Measurements from ENCODE around the gene HMX1. TPM values are rescaled to one million over a fixed set of nuclear protein-coding genes. Genes with fewer than 3 reads are reported as not detected.

The HMX1 gene
- total RNA-seq, 1 donor from 2014 or later: not detected

- Mint-ChIP-seq H3K4me1 (ENCODE audit: low read depth) (no peaks in the 10 kb centered on the region), H3K36me3 (ENCODE audit: low read depth) (no peaks in the 10 kb centered on the region), H3K4me3 (ENCODE audit: low read depth) (no peak overlapping the region), H3K27me3 (ENCODE audit: low read depth) (no peaks in the 10 kb centered on the region), H3K9me3 (no peaks in the 10 kb centered on the region), H3K27ac (no peak overlapping the region)
- DNase-seq (ENCODE audit: low spot score): no peak
- intact Hi-C loops (cut with micrococcal nuclease): no loop called here
These were observed 40.9 kb downstream of the HMX1 start for GRCh38 chr4:8830611-8831200.

- Mint-ChIP-seq H3K4me1 (ENCODE audit: low read depth) (no peaks in the 10 kb centered on the region), H3K27ac (no peak overlapping the region), H3K36me3 (ENCODE audit: low read depth) (no peaks in the 10 kb centered on the region), H3K27me3 (ENCODE audit: low read depth) (no peaks in the 10 kb centered on the region), H3K4me3 (ENCODE audit: low read depth) (no peak overlapping the region), H3K9me3 (no peaks in the 10 kb centered on the region)
- intact Hi-C loops (cut with micrococcal nuclease): no loop called here
- DNase-seq (ENCODE audit: low spot score): no peak
These were observed 41.6 kb downstream of the HMX1 start for GRCh38 chr4:8830056-8830455.

DNA sequence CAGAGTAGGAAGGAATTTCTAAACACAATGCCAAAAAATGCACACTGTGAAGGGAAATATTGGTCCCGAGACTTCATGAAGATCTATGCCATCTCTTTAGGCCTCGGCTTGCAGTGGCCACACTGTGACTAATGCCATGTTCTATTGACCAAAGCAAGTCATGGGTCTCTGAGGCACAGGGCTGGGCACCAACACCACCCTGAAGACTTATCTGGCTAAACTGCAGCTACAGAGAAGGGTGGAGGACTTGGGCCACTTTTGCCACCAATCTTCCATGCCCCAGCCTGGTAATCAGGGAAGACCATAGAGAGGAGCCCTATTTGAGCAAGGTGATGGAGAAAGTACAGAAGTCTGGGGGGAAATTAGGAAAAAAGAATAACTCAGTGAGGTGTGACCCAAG is 42.1 kb downstream of the HMX1 start:
- Mint-ChIP-seq H3K4me1 (ENCODE audit: low read depth) (no peaks in the 10 kb centered on the region), H3K27me3 (ENCODE audit: low read depth) (no peaks in the 10 kb centered on the region), H3K27ac (no peak overlapping the region), H3K9me3 (no peaks in the 10 kb centered on the region), H3K4me3 (ENCODE audit: low read depth) (no peak overlapping the region), H3K36me3 (ENCODE audit: low read depth) (no peaks in the 10 kb centered on the region)
- no peak for DNase-seq (ENCODE audit: low spot score)
- intact Hi-C loops (cut with micrococcal nuclease): no loop called here

DNA sequence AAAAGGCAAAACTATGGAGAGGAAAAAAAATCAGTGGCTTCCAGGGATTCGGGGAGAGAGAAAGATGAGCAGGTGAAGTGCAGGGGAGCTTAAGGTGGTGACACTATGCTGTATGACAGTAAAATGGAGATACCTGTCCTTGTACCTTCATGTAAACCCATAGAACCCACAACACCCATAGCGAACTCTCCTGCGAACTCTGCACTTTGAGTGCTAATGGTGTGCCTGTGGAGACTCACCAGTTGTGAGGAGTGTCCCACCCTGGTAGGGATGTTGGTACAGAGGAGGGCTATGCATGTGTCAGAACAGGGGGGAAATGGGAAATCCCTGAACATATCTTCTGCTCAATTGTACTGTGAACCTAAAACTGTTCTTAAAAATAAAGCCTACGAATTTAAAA is 42.8 kb downstream of the HMX1 start:
- no peak overlapping the region for H3K4me3 Mint-ChIP-seq (ENCODE audit: low read depth)
- intact Hi-C loops (cut with micrococcal nuclease): no loop called here
- H3K36me3 Mint-ChIP-seq (ENCODE audit: low read depth): no peaks in the 10 kb centered on the region
- no peaks in the 10 kb centered on the region for H3K27me3 Mint-ChIP-seq (ENCODE audit: low read depth)
- H3K27ac Mint-ChIP-seq: no peak overlapping the region
- DNase-seq (ENCODE audit: low spot score): no peak
- H3K4me1 Mint-ChIP-seq (ENCODE audit: low read depth): no peaks in the 10 kb centered on the region
- H3K9me3 Mint-ChIP-seq: no peaks in the 10 kb centered on the region

GRCh38 chr4:8821151-8821950 is 50.3 kb downstream of the HMX1 start:
- Mint-ChIP-seq H3K4me3 (ENCODE audit: low read depth) (no peak overlapping the region), H3K27ac (no peak overlapping the region), H3K27me3 (ENCODE audit: low read depth) (no peaks in the 10 kb centered on the region), H3K9me3 (no peaks in the 10 kb centered on the region), H3K4me1 (ENCODE audit: low read depth) (no peaks in the 10 kb centered on the region), H3K36me3 (ENCODE audit: low read depth) (no peaks in the 10 kb centered on the region)
- intact Hi-C loops (cut with micrococcal nuclease): no loop called here
- no peak for DNase-seq (ENCODE audit: low spot score)

GRCh38 chr4:8820178-8821102 is 51.2 kb downstream of the HMX1 start:
- no peak for DNase-seq (ENCODE audit: low spot score)
- Mint-ChIP-seq H3K27ac (no peak overlapping the region), H3K4me1 (ENCODE audit: low read depth) (no peaks in the 10 kb centered on the region), H3K4me3 (ENCODE audit: low read depth) (no peak overlapping the region), H3K27me3 (ENCODE audit: low read depth) (no peaks in the 10 kb centered on the region), H3K9me3 (no peaks in the 10 kb centered on the region), H3K36me3 (ENCODE audit: low read depth) (no peaks in the 10 kb centered on the region)
- intact Hi-C loops (cut with micrococcal nuclease): no loop called here

DNA sequence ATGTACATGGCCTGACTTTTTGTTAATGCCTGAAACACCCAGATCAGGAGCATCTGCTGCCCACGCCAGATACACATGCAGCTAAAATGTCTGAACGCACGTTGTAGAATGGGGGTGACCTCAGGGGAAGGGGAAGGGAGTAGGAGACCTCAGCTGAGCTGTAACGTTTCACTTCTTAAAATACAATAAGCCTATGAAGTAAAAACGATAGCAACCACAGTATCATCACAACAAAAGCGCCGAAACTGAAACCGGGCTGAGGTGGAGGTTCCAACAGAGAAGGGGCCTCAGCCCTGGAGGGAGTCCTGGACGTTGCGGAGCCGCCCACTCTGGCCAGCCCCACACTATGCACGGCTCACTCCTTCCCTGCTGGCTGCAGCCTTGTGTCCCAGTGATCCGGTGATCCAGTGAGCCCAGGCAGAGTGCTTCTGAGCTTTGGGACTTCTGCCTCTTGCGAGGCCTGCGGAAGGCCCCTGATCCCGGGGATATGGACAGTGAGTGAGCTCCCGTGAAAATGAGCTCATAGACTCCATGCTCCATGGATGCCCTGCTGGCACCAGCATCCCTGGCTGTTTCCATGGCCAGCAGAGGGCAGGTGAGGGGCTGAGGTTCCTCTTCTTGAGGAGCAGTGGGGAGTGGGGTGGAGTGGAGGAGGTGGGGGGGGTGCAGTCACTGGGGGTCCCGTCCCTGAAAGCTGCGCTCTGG is 52.0 kb downstream of the HMX1 start:
- no peak overlapping the region for H3K4me3 Mint-ChIP-seq (ENCODE audit: low read depth)
- peak; percentile 4 for DNase-seq (ENCODE audit: low spot score)
- H3K27me3 Mint-ChIP-seq (ENCODE audit: low read depth): no peaks in the 10 kb centered on the region
- no peaks in the 10 kb centered on the region for H3K9me3 Mint-ChIP-seq
- H3K36me3 Mint-ChIP-seq (ENCODE audit: low read depth): no peaks in the 10 kb centered on the region
- intact Hi-C loops (cut with micrococcal nuclease): no loop called here
- H3K4me1 Mint-ChIP-seq (ENCODE audit: low read depth): no peaks in the 10 kb centered on the region
- H3K27ac Mint-ChIP-seq: no peak overlapping the region

DNA sequence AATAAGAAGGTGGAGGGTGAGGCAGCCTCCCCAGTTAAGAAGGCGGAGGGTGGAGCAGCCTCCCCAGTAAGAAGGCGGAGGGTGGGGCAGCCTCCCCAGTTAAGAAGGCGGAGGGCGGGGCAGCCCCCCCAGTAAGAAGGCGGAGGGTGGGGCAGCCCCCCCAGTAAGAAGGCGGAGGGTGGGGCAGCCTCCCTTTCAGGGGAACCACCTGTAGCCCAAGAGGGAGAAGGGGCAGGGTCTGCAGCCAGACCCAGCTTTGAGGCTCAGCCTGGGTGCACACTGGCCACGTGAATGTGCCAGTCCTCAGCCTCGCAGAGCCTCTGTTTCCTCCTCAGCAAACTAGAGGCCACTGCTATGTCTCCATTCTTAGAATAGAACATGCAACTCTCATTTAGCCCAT is 52.6 kb downstream of the HMX1 start:
- intact Hi-C loops (cut with micrococcal nuclease): no loop called here
- Mint-ChIP-seq H3K4me1 (ENCODE audit: low read depth) (no peaks in the 10 kb centered on the region), H3K9me3 (no peaks in the 10 kb centered on the region), H3K27ac (no peak overlapping the region), H3K36me3 (ENCODE audit: low read depth) (no peaks in the 10 kb centered on the region), H3K27me3 (ENCODE audit: low read depth) (no peaks in the 10 kb centered on the region), H3K4me3 (ENCODE audit: low read depth) (no peak overlapping the region)
- DNase-seq (ENCODE audit: low spot score): no peak

- Mint-ChIP-seq H3K27me3 (ENCODE audit: low read depth) (no peaks in the 10 kb centered on the region), H3K4me1 (ENCODE audit: low read depth) (no peaks in the 10 kb centered on the region)
These were observed 53.4 kb downstream of the HMX1 start for GRCh38 chr4:8818063-8818881.

DNA sequence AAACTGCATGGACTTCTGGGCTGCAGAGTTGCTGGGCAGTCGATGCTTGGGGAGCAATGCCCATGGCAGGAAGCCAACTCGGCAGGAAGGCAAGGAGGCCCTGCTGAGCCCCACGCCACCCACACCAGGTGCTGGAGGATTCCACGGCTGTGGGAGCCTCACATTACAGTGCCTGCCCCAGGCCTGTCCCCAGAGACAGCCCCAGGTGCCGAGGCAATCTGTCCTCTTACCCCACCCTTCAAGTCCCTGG is 53.9 kb downstream of the HMX1 start:
- no peak for DNase-seq (ENCODE audit: low spot score)
- Mint-ChIP-seq H3K27ac (no peak overlapping the region), H3K27me3 (ENCODE audit: low read depth) (no peaks in the 10 kb centered on the region), H3K4me1 (ENCODE audit: low read depth) (no peaks in the 10 kb centered on the region), H3K9me3 (no peaks in the 10 kb centered on the region), H3K36me3 (ENCODE audit: low read depth) (no peaks in the 10 kb centered on the region), H3K4me3 (ENCODE audit: low read depth) (no peak overlapping the region)
- intact Hi-C loops (cut with micrococcal nuclease): no loop called here

More at GRCh38 chr4:8818063-8818881, 53.4 kb downstream of the HMX1 start:
- no peak for DNase-seq (ENCODE audit: low spot score)
- H3K36me3 Mint-ChIP-seq (ENCODE audit: low read depth): no peaks in the 10 kb centered on the region
- H3K4me3 Mint-ChIP-seq (ENCODE audit: low read depth): no peak overlapping the region
- intact Hi-C loops (cut with micrococcal nuclease): no loop called here
- no peak overlapping the region for H3K27ac Mint-ChIP-seq
- no peaks in the 10 kb centered on the region for H3K9me3 Mint-ChIP-seq

- no peak overlapping the region for H3K4me3 Mint-ChIP-seq (ENCODE audit: low read depth)
- no peaks in the 10 kb centered on the region for H3K27me3 Mint-ChIP-seq (ENCODE audit: low read depth)
- no peak for DNase-seq (ENCODE audit: low spot score)
- H3K4me1 Mint-ChIP-seq (ENCODE audit: low read depth): no peaks in the 10 kb centered on the region
- intact Hi-C loops (cut with micrococcal nuclease): no loop called here
- no peaks in the 10 kb centered on the region for H3K9me3 Mint-ChIP-seq
- no peaks in the 10 kb centered on the region for H3K36me3 Mint-ChIP-seq (ENCODE audit: low read depth)
- no peak overlapping the region for H3K27ac Mint-ChIP-seq
These were observed 54.4 kb downstream of the HMX1 start for GRCh38 chr4:8817096-8817812.
